Measurements from ENCODE around the gene DRAM2.

DNA sequence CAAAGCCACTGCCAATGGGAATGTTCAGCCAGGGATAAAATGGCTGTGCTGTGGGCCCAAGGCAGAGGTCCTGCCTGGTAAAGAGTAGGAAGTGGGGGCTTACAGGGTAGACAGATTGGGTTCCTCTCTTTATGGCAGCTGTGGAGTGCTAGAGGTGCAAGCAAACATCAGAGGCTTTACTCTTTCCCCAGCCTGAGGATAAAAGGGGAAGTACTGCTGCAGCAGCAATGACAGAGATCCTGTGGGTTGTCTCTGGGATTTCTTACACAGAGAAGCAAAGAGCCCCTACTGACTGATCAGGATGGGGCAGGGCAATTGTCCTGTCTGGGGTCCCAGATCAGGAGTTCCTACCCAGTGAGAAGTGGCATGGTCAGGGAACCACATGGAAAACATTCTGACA, 54.2 kb downstream of the DRAM2 start:
- no peak for TF ChIP-seq POLR2AphosphoS5 (IDR thresholded peaks at IDR 0.05; ENCODE audit: borderline replicate concordance, low read depth, low read length)
- TF ChIP-seq EZH2 (IDR thresholded peaks at IDR 0.05), result no peak
- TF ChIP-seq FOXP2 (optimal IDR thresholded peaks at IDR 0.05; ENCODE audit: control extremely low read depth, extremely low read length, insufficient read depth), result no peak
